Astrocyte (in vitro differentiated cells and primary cell): ENCODE data around the gene LDB3. TPM values are rescaled to one million over a fixed set of nuclear protein-coding genes. Genes with fewer than 3 reads are reported as not detected.

Experiments used
- DNase-seq: peaks from one replicate; pipeline ENCODE4 v3.0.0-alpha.2; 2010; ENCODE audit warnings: low read depth
- FAIRE-seq: peaks from 2 replicates; lab custom pipeline; 2011; peaks lifted over from hg19 to GRCh38; lab: Jason Lieb, UNC
- H2AFZ ChIP-seq: 2 replicates; pipeline ENCODE4 v1.6.0; 2012; ENCODE audit warnings: low read depth, low read length, inconsistent platforms
- H3K27ac ChIP-seq: 2 replicates; pipeline ENCODE4 v1.5.1; 2011; ENCODE audit warnings: low read depth, low read length, inconsistent platforms
- H3K27me3 ChIP-seq: 2 replicates; pipeline ENCODE4 v1.6.0; 2011; ENCODE audit warnings: low read length, inconsistent platforms; ENCODE audit not compliant: insufficient read depth
- H3K36me3 ChIP-seq: 2 replicates; pipeline ENCODE4 v1.5.1; 2011; ENCODE audit warnings: low read length, inconsistent platforms; ENCODE audit not compliant: insufficient read depth
- H3K4me1 ChIP-seq: 2 replicates; pipeline ENCODE4 v1.5.1; 2011; ENCODE audit warnings: low read length, inconsistent platforms; ENCODE audit not compliant: insufficient read depth
- H3K4me2 ChIP-seq: 2 replicates; pipeline ENCODE4 v1.6.0; 2012; ENCODE audit warnings: low read length, inconsistent platforms
- H3K4me3 ChIP-seq: 2 replicates; pipeline ENCODE4 v1.5.1; 2011; ENCODE audit warnings: low read depth, mild to moderate bottlenecking, low read length, inconsistent platforms; ENCODE audit not compliant: insufficient read depth
- H3K79me2 ChIP-seq: 2 replicates; pipeline ENCODE4 v1.6.0; 2012; ENCODE audit warnings: mild to moderate bottlenecking, low read length, inconsistent platforms; ENCODE audit not compliant: insufficient read depth
- H3K9ac ChIP-seq: 2 replicates; pipeline ENCODE4 v1.6.0; 2012; ENCODE audit warnings: mild to moderate bottlenecking, low read length, inconsistent platforms
- H3K9me3 ChIP-seq: 2 replicates; pipeline ENCODE4 v1.5.1; 2012; ENCODE audit warnings: low read depth, mild to moderate bottlenecking, low read length, inconsistent platforms; ENCODE audit not compliant: insufficient read depth
- H4K20me1 ChIP-seq: 2 replicates; pipeline ENCODE4 v1.6.0; 2012; ENCODE audit warnings: low read length, inconsistent platforms; ENCODE audit not compliant: insufficient read depth
- H3K27ac Mint-ChIP-seq: one replicate; pipeline ENCODE4 v1.8.0; 2021; ENCODE audit warnings: mild to moderate bottlenecking, mixed read lengths; ENCODE audit not compliant: unreplicated experiment
- H3K27me3 Mint-ChIP-seq: one replicate; pipeline ENCODE4 v1.8.0; 2021; ENCODE audit warnings: low read depth, mixed read lengths; ENCODE audit not compliant: unreplicated experiment
- H3K36me3 Mint-ChIP-seq: one replicate; pipeline ENCODE4 v1.8.0; 2021; ENCODE audit warnings: low read depth, mixed read lengths; ENCODE audit not compliant: unreplicated experiment
- H3K4me1 Mint-ChIP-seq: one replicate; pipeline ENCODE4 v1.8.0; 2021; ENCODE audit warnings: low read depth, mixed read lengths; ENCODE audit not compliant: unreplicated experiment
- H3K4me3 Mint-ChIP-seq: one replicate; pipeline ENCODE4 v1.8.0; 2021; ENCODE audit warnings: mild to moderate bottlenecking, moderate library complexity, mixed read lengths; ENCODE audit not compliant: unreplicated experiment
- H3K9me3 Mint-ChIP-seq: one replicate; pipeline ENCODE4 v1.8.0; 2021; ENCODE audit warnings: mild to moderate bottlenecking, mixed read lengths; ENCODE audit not compliant: unreplicated experiment
- CTCF ChIP-seq: IDR thresholded peaks from 2 replicates; pipeline ENCODE4 v1.5.1; 2011; ENCODE audit warnings: low read depth, mild to moderate bottlenecking, inconsistent platforms, low read length, moderate library complexity; ENCODE audit not compliant: insufficient read depth
- EZH2 ChIP-seq: IDR thresholded peaks from 2 replicates; pipeline ENCODE4 v1.6.1; 2012; ENCODE audit warnings: mild to moderate bottlenecking, low read length, inconsistent platforms; ENCODE audit not compliant: insufficient read depth
- total RNA-seq: library from RNA; stranded (reverse); gene quantifications from 2 replicates; pipeline ENCODE4 v1.2.1, GENCODE V29; 2021

LDB3 gene
- total RNA-seq, 1 donor from 2014 or later = 3.5 TPM

DNA sequence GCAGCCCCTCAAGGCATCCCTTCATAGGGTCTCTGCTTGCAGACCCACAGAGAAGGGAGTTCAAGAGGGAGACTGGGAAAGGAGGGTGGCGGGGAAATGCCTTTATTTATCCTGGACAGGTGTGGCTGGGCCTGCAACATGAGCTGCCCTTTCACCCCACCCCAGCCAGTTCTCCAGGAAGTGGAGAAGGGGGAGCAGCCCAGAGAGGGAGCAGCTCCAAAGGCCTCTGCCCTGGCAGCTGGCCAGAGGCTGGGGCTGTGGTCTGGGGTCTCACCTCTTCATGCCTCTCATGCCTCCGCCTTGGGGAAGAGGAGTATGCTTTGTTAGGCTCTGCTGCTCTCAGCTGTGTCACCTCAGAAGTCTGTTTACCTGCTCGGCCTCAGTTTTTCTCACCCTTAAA lies 3.1 kb downstream of the LDB3 start:
- H3K4me3 Mint-ChIP-seq = no peak overlapping the region
- no peak overlapping the region for H3K27ac Mint-ChIP-seq
- H3K36me3 ChIP-seq = no peaks in the 10 kb centered on the region
- H3K9ac ChIP-seq = no peak overlapping the region
- no peaks in the 10 kb centered on the region for H3K79me2 ChIP-seq
- peaks cover 35% of the 10 kb centered on the region for H3K4me1 Mint-ChIP-seq
- no peak for FAIRE-seq
- no peaks in the 10 kb centered on the region for H4K20me1 ChIP-seq
- H3K4me3 ChIP-seq = no peak overlapping the region
- peaks cover 5% of the 10 kb centered on the region for H3K27me3 Mint-ChIP-seq
- peaks cover 17% of the 10 kb centered on the region for H3K4me1 ChIP-seq
- no peak for TF ChIP-seq CTCF
- TF ChIP-seq EZH2 = no peak
- no peaks in the 10 kb centered on the region for H3K27me3 ChIP-seq
- H2AFZ ChIP-seq = no peak overlapping the region
- no peaks in the 10 kb centered on the region for H3K36me3 Mint-ChIP-seq
- no peak overlapping the region for H3K4me2 ChIP-seq
- no peak overlapping the region for H3K27ac ChIP-seq
- H3K9me3 ChIP-seq = no peaks in the 10 kb centered on the region
- no peaks in the 10 kb centered on the region for H3K9me3 Mint-ChIP-seq
- no peak for DNase-seq

DNA sequence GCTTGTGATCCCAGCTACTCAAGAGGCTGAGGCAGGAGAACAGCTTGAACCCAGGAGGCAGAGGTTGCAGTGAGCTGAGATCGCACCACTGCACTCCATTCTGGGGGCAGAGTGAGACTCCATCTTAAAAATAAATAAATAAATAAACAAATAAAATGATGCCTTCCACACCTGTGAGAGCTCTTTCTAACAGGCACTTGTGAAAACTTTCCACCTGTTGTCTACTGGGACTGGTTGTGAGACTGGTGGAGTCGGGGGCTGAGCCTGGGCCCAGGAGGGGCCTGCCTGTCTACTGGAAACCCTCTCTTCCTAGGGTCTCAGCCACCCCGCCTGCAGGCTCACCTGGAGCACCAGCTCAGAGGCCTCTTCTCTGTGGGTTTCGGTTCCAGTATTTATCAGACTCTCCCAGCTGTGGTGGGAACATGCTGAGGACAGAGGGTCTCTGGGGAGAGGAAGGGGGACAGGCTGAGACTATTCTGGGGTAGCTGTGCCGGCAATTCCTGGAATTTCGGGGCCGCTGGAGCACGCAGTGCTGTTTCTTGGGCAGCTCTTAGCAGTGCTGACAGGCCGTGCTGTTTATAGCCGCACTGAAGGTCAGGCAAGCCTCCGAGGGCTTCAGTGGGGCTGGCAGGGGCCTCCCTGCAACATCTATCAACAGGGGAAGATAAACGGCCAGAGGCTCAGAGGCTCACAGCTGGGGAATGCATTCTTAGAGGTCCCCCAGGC lies 3.8 kb downstream of the LDB3 start:
- no peaks in the 10 kb centered on the region for H3K36me3 Mint-ChIP-seq
- Histone ChIP-seq H3K79me2 (no peaks in the 10 kb centered on the region), H2AFZ (no peak overlapping the region), H3K4me3 (no peak overlapping the region), H3K4me2 (no peak overlapping the region), H3K9ac (no peak overlapping the region), H3K36me3 (no peaks in the 10 kb centered on the region), H3K4me1 (peaks cover 17% of the 10 kb centered on the region), H3K9me3 (no peaks in the 10 kb centered on the region), H3K27me3 (no peaks in the 10 kb centered on the region), H3K27ac (no peak overlapping the region), H4K20me1 (no peaks in the 10 kb centered on the region)
- H3K4me1 Mint-ChIP-seq = peaks cover 35% of the 10 kb centered on the region
- DNase-seq (no peak), FAIRE-seq (no peak)
- peaks cover 5% of the 10 kb centered on the region for H3K27me3 Mint-ChIP-seq
- TF ChIP-seq EZH2 (no peak), CTCF (no peak)
- H3K4me3 Mint-ChIP-seq = peak overlapping the region; percentile 45
- no peaks in the 10 kb centered on the region for H3K9me3 Mint-ChIP-seq
- H3K27ac Mint-ChIP-seq = no peak overlapping the region

DNA sequence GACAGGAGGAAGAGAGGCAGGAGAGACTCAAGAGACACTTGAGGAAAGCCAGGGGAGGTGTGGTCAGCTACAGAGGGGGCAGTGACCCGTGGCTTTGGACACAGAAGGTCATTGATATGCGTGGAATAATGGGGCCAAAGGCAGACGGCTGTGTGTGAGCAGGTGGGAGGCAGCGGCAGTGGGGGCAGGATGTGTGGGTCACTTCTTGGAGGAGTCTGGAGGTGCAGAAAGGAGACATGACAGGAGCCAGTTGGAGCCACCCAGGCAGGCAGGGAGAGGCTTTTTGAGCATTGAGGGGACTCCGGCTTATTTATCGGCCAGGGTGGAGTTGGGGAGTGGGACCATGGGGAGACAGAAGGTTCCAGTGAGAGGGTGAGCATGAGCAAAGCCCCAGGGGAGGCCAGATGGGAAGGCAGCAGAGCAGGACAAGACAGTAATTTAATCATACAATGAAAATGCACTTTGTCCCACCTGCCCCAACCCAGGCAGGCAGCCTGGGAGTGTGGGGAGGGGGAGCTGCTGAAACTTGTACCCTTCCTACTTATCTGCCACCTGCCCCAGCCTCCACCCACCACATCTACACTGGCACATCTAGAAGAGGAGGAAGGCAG lies 5.0 kb downstream of the LDB3 start:
- no peak for FAIRE-seq
- no peaks in the 10 kb centered on the region for H3K9me3 ChIP-seq
- Mint-ChIP-seq H3K27me3 (peaks cover 8% of the 10 kb centered on the region), H3K4me3 (peak overlapping the region; percentile 31), H3K4me1 (peaks cover 30% of the 10 kb centered on the region), H3K9me3 (no peaks in the 10 kb centered on the region), H3K27ac (no peak overlapping the region), H3K36me3 (no peaks in the 10 kb centered on the region)
- no peak overlapping the region for H3K9ac ChIP-seq
- peaks cover 12% of the 10 kb centered on the region for H3K4me1 ChIP-seq
- TF ChIP-seq CTCF (no peak), EZH2 (no peak)
- H3K27me3 ChIP-seq = no peaks in the 10 kb centered on the region
- H3K4me2 ChIP-seq = no peak overlapping the region
- H3K27ac ChIP-seq = no peak overlapping the region
- no peak for DNase-seq
- no peaks in the 10 kb centered on the region for H4K20me1 ChIP-seq
- no peak overlapping the region for H3K4me3 ChIP-seq
- no peak overlapping the region for H2AFZ ChIP-seq
- H3K79me2 ChIP-seq = no peaks in the 10 kb centered on the region
- no peaks in the 10 kb centered on the region for H3K36me3 ChIP-seq
